Measurements from ENCODE around the gene EPB41L4B. TPM values are rescaled to one million over a fixed set of nuclear protein-coding genes. Genes with fewer than 3 reads are reported as not detected.

EPB41L4B gene
- total and polyA plus RNA-seq, 2 of the 13 experiments (the other 11 are each of a cell fraction or from before 2014, with no cell fraction given) = 17.6 to 22.1 TPM

DNA sequence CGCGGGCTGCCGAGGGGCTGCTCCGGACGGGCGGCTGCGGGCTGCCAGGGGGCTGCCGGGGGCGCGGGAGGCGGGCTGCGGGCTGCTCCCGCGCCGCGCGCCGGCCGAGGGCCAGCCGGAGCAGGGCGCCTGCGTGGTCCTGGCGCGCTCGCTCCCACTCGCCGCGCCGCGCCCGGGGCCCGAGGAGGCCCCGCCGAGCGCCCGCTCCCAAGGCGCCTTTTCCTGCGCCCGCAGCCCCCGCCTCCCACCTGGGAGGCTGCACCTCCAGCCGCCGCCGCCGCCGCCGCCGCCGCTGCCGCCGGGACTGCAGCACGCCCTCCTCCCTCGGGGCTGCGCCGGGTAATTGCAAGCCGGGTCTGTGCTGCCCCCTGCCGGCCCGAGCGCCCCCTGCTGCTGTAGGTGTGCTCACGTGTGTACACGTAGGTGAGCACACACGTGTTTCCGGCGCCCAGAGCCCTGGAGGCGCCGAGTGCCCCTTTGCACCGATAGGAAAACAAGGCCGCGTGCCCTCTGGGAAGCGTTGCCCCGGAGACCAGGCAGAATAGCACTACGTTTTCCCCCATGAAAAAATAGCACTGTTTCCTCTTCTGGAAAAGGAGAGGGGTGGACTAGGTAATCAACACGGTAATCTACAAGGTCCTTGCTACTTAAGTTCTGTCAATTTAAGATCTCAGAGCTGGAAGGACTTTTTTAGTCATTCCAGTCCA, at the start of gene EPB41L4B (continued):
- TF ChIP-seq, protein P1, sequence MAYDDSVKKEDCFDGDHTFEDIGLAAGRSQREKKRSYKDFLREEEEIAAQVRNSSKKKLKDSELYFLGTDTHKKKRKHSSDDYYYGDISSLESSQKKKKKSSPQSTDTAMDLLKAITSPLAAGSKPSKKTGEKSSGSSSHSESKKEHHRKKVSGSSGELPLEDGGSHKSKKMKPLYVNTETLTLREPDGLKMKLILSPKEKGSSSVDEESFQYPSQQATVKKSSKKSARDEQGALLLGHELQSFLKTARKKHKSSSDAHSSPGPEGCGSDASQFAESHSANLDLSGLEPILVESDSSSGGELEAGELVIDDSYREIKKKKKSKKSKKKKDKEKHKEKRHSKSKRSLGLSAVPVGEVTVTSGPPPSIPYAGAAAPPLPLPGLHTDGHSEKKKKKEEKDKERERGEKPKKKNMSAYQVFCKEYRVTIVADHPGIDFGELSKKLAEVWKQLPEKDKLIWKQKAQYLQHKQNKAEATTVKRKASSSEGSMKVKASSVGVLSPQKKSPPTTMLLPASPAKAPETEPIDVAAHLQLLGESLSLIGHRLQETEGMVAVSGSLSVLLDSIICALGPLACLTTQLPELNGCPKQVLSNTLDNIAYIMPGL (CRISPR knock-in tag; IDR thresholded peaks at IDR 0.05; ENCODE audit: borderline replicate concordance in 1 of 2, low read depth in 1 of 2) = peak; percentile 98 to 99
- TF ChIP-seq HDAC2 (CRISPR knock-in tag; IDR thresholded peaks at IDR 0.05) (peak; percentile 91), ZBTB7A (CRISPR knock-in tag; IDR thresholded peaks at IDR 0.05) (peak; percentile 84; the same call in 1 of the 2 replicates), SOX6 (IDR thresholded peaks at IDR 0.05) (no peak), SOX6 (CRISPR knock-in tag; IDR thresholded peaks at IDR 0.05) (peak; percentile 77), HOXA9 (CRISPR knock-in tag; IDR thresholded peaks at IDR 0.05; ENCODE audit: borderline replicate concordance) (peak; percentile 75; the same call in 1 of the 2 replicates), ZNF781 (CRISPR knock-in tag; IDR thresholded peaks at IDR 0.05; ENCODE audit: borderline replicate concordance, not compliant biosample characterization) (peak; percentile 21), ZNF761 (CRISPR knock-in tag; conservative IDR thresholded peaks at IDR 0.05) (peak; percentile 83), ZNF776 (CRISPR knock-in tag; IDR thresholded peaks at IDR 0.05) (peak; percentile 84; the same call in 1 of the 2 replicates), HIVEP1 (CRISPR knock-in tag; IDR thresholded peaks at IDR 0.05) (peak; percentile 86), SMAD9 (CRISPR knock-in tag; IDR thresholded peaks at IDR 0.05) (0 out of 2 replicates have a peak, but pooled peaks have one; percentile 55), MED1 (CRISPR knock-in tag; IDR thresholded peaks at IDR 0.05) (peak; percentile 87), ZNF749 (CRISPR knock-in tag; IDR thresholded peaks at IDR 0.05; ENCODE audit: borderline replicate concordance) (0 out of 2 replicates have a peak, but pooled peaks have one; percentile 68), ZFP82 (CRISPR knock-in tag; IDR thresholded peaks at IDR 0.05; ENCODE audit: borderline replicate concordance) (no peak)
- TF ChIP-seq, protein P2, sequence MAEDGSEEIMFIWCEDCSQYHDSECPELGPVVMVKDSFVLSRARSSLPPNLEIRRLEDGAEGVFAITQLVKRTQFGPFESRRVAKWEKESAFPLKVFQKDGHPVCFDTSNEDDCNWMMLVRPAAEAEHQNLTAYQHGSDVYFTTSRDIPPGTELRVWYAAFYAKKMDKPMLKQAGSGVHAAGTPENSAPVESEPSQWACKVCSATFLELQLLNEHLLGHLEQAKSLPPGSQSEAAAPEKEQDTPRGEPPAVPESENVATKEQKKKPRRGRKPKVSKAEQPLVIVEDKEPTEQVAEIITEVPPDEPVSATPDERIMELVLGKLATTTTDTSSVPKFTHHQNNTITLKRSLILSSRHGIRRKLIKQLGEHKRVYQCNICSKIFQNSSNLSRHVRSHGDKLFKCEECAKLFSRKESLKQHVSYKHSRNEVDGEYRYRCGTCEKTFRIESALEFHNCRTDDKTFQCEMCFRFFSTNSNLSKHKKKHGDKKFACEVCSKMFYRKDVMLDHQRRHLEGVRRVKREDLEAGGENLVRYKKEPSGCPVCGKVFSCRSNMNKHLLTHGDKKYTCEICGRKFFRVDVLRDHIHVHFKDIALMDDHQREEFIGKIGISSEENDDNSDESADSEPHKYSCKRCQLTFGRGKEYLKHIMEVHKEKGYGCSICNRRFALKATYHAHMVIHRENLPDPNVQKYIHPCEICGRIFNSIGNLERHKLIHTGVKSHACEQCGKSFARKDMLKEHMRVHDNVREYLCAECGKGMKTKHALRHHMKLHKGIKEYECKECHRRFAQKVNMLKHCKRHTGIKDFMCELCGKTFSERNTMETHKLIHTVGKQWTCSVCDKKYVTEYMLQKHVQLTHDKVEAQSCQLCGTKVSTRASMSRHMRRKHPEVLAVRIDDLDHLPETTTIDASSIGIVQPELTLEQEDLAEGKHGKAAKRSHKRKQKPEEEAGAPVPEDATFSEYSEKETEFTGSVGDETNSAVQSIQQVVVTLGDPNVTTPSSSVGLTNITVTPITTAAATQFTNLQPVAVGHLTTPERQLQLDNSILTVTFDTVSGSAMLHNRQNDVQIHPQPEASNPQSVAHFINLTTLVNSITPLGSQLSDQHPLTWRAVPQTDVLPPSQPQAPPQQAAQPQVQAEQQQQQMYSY (CRISPR knock-in tag; IDR thresholded peaks at IDR 0.05) = no peak; the same call in 1 of the 2 replicates
- TF ChIP-seq, protein P3, sequence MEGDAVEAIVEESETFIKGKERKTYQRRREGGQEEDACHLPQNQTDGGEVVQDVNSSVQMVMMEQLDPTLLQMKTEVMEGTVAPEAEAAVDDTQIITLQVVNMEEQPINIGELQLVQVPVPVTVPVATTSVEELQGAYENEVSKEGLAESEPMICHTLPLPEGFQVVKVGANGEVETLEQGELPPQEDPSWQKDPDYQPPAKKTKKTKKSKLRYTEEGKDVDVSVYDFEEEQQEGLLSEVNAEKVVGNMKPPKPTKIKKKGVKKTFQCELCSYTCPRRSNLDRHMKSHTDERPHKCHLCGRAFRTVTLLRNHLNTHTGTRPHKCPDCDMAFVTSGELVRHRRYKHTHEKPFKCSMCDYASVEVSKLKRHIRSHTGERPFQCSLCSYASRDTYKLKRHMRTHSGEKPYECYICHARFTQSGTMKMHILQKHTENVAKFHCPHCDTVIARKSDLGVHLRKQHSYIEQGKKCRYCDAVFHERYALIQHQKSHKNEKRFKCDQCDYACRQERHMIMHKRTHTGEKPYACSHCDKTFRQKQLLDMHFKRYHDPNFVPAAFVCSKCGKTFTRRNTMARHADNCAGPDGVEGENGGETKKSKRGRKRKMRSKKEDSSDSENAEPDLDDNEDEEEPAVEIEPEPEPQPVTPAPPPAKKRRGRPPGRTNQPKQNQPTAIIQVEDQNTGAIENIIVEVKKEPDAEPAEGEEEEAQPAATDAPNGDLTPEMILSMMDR (CRISPR knock-in tag; IDR thresholded peaks at IDR 0.05) = peak; percentile 98
- TF ChIP-seq, protein P4, sequence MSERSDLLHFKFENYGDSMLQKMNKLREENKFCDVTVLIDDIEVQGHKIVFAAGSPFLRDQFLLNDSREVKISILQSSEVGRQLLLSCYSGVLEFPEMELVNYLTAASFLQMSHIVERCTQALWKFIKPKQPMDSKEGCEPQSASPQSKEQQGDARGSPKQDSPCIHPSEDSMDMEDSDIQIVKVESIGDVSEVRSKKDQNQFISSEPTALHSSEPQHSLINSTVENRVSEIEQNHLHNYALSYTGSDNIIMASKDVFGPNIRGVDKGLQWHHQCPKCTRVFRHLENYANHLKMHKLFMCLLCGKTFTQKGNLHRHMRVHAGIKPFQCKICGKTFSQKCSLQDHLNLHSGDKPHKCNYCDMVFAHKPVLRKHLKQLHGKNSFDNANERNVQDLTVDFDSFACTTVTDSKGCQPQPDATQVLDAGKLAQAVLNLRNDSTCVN (CRISPR knock-in tag; IDR thresholded peaks at IDR 0.05; ENCODE audit: borderline replicate concordance) = peak; percentile 90
- TF ChIP-seq, protein P5, sequence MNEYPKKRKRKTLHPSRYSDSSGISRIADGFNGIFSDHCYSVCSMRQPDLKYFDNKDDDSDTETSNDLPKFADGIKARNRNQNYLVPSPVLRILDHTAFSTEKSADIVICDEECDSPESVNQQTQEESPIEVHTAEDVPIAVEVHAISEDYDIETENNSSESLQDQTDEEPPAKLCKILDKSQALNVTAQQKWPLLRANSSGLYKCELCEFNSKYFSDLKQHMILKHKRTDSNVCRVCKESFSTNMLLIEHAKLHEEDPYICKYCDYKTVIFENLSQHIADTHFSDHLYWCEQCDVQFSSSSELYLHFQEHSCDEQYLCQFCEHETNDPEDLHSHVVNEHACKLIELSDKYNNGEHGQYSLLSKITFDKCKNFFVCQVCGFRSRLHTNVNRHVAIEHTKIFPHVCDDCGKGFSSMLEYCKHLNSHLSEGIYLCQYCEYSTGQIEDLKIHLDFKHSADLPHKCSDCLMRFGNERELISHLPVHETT (CRISPR knock-in tag; conservative IDR thresholded peaks at IDR 0.05) = peak; percentile 85

Measured in HepG2 (cell line).